Neural cell (in vitro differentiated cells): ENCODE measurements around the gene BABAM2. TPM values are rescaled to one million over a fixed set of nuclear protein-coding genes. Genes with fewer than 3 reads are reported as not detected.
"Not testable (repeated sequence)": the region's sequence is repeated elsewhere in the genome, so short reads cannot be mapped to it uniquely, and the experiment has no call there.

Experiments used
- H2AFZ ChIP-seq: fragments of 200-600, 300-800 bp; sonication (generic), shearing (Covaris generic); 2 replicates; pipeline ENCODE4 v1.6.0; 2014; ENCODE audit warnings: low read depth, mild to moderate bottlenecking, antibody characterized with exemption, low read length, moderate library complexity
- H3F3A ChIP-seq: fragments of 200-600 bp; shearing (Covaris generic); 2 replicates; pipeline ENCODE4 v1.6.1; 2016; ENCODE audit warnings: mild to moderate bottlenecking, moderate library complexity, mixed read lengths, antibody characterized with exemption, low read length; ENCODE audit not compliant: insufficient read depth, poor library complexity, severe bottlenecking
- H3K27ac ChIP-seq: fragments of 200-600, 300-800 bp; sonication (generic), shearing (Covaris generic); 2 replicates; pipeline ENCODE4 v1.5.1; 2014; ENCODE audit warnings: mild to moderate bottlenecking, low read length, moderate library complexity
- H3K27me3 ChIP-seq: fragments of 300-800, 200-600 bp; sonication (generic), shearing (Covaris generic); 2 replicates; pipeline ENCODE4 v1.6.0; 2014; ENCODE audit warnings: mild to moderate bottlenecking, low read depth, low read length, moderate library complexity; ENCODE audit not compliant: insufficient read depth
- H3K36me3 ChIP-seq: fragments of 300-800, 200-600 bp; sonication (generic), shearing (Covaris generic); 2 replicates; pipeline ENCODE4 v1.5.1; 2014; ENCODE audit warnings: mild to moderate bottlenecking, antibody characterized with exemption, low read length, moderate library complexity; ENCODE audit not compliant: insufficient read depth
- H3K4me2 ChIP-seq: fragments of 300-800, 200-600 bp; sonication (generic), shearing (Covaris generic); 2 replicates; pipeline ENCODE4 v1.6.0; 2014; ENCODE audit warnings: mild to moderate bottlenecking, low read length
- H3K4me3 ChIP-seq: fragments of 300-800, 200-600 bp; sonication (generic), shearing (Covaris generic); 2 replicates; pipeline ENCODE4 v1.5.1; 2014; ENCODE audit warnings: mild to moderate bottlenecking, low read length, moderate library complexity
- H3K79me2 ChIP-seq: fragments of 200-600 bp; shearing (Covaris generic); replicated peaks from 2 replicates; pipeline ENCODE4 v1.6.0; 2014; ENCODE audit warnings: mild to moderate bottlenecking, low read length, moderate library complexity; ENCODE audit not compliant: insufficient read depth
- H3K9ac ChIP-seq: fragments of 300-800, 200-600 bp; sonication (generic), shearing (Covaris generic); 2 replicates; pipeline ENCODE4 v1.6.1; 2016; ENCODE audit warnings: mild to moderate bottlenecking, low read length, mixed read lengths
- H3K9me2 ChIP-seq: fragments of 200-600 bp; shearing (Covaris generic); 2 replicates; pipeline ENCODE4 v1.6.1; 2016; ENCODE audit warnings: mild to moderate bottlenecking, low read length, mixed read lengths; ENCODE audit not compliant: insufficient read depth
- H3K9me3 ChIP-seq: fragments of 200-600, 300-800 bp; sonication (generic), shearing (Covaris generic); 2 replicates; pipeline ENCODE4 v1.6.1; 2016; ENCODE audit warnings: mild to moderate bottlenecking, mixed run types, low read length, moderate library complexity, mixed read lengths
- H4K20me1 ChIP-seq: fragments of 200-600 bp; shearing (Covaris generic); 2 replicates; pipeline ENCODE4 v1.6.1; 2016; ENCODE audit warnings: mild to moderate bottlenecking, mixed run types; ENCODE audit not compliant: insufficient read depth
- EP300 ChIP-seq: fragments of 450-650 bp; conservative IDR thresholded peaks from 2 replicates; pipeline ENCODE4 v1.6.1; 2014; ENCODE audit warnings: antibody characterized with exemption, mild to moderate bottlenecking, moderate library complexity; ENCODE audit not compliant: poor library complexity, severe bottlenecking
- EZH2 ChIP-seq: fragments of 200-600, 300-800 bp; shearing (Covaris generic), sonication (generic); IDR thresholded peaks from 2 replicates; pipeline ENCODE4 v1.6.1; 2014; ENCODE audit warnings: antibody characterized with exemption, low read length, borderline replicate concordance, mild to moderate bottlenecking; ENCODE audit not compliant: insufficient read depth, poor library complexity, severe bottlenecking
- MXI1 ChIP-seq: fragments of 450-650 bp; conservative IDR thresholded peaks from 2 replicates; pipeline ENCODE4 v1.6.1; 2014; ENCODE audit warnings: antibody characterized with exemption, mild to moderate bottlenecking; ENCODE audit not compliant: poor library complexity, severe bottlenecking
- POLR2AphosphoS5 ChIP-seq: IDR thresholded peaks from 2 replicates; pipeline ENCODE4 v1.6.1; 2012
- RAD21 ChIP-seq: fragments of 450-650 bp; conservative IDR thresholded peaks from 2 replicates; pipeline ENCODE4 v1.6.1; 2014; ENCODE audit warnings: antibody characterized with exemption, mild to moderate bottlenecking, moderate library complexity
- SMC3 ChIP-seq: fragments of 450-650 bp; conservative IDR thresholded peaks from 2 replicates; pipeline ENCODE4 v1.6.1; 2014; ENCODE audit warnings: antibody characterized with exemption, mild to moderate bottlenecking, moderate library complexity; ENCODE audit not compliant: poor library complexity
- TAF1 ChIP-seq: IDR thresholded peaks from 2 replicates; pipeline ENCODE4 v1.6.1; 2012; ENCODE audit warnings: low read depth
- polyA plus RNA-seq: library from polyadenylated mRNA; depleted of rRNA; stranded (reverse); fragments of >200 nt; gene quantifications from 2 replicates; pipeline ENCODE4 v1.2.3, GENCODE V29; 2014
- TF ChIP-seq, protein P1 (sequence below): fragments of 450-650 bp; IDR thresholded peaks from 2 replicates; pipeline ENCODE4 v1.5.1; 2014; ENCODE audit warnings: antibody characterized with exemption, mild to moderate bottlenecking, moderate library complexity; ENCODE audit not compliant: poor library complexity, severe bottlenecking
- TF ChIP-seq, protein P2 (sequence below): IDR thresholded peaks from 2 replicates; pipeline ENCODE4 v1.6.1; 2012; ENCODE audit warnings: borderline replicate concordance

Gene BABAM2
- polyA plus RNA-seq, 1 donor from 2014 or later = 15.3 TPM

DNA sequence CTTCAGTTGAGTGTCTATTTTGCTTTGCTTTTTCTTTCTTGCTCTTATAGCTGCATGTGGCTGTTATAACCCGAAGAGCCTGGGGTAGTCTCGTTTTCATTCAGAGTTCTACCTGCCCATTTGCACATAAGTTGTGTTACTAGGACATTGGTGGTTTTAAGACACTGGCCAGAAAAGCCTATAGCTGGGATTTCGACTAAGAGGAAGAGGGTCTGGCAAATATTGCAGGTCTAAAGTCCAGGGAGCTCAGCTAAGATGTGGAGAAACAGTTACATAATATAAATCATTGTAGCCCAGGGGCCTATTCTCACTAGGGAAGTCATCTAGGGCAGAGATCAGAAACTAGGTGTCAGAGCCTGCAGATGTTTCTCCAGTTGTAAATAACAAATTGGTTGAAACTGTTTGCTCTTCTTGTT lies 120.8 kb downstream of the BABAM2 start:
- Histone ChIP-seq H3K4me2 (no peak overlapping the region), H2AFZ (no peak overlapping the region), H3K27ac (no peak overlapping the region), H3K9ac (no peak overlapping the region), H3K79me2 (no peaks in the 10 kb centered on the region), H3K9me3 (no peaks in the 10 kb centered on the region), H4K20me1 (no peaks in the 10 kb centered on the region), H3K9me2 (no peaks in the 10 kb centered on the region), H3K36me3 (no peaks in the 10 kb centered on the region), H3K4me3 (no peak overlapping the region), H3K27me3 (no peaks in the 10 kb centered on the region), H3F3A (no peaks in the 10 kb centered on the region)
- TF ChIP-seq, protein P1, sequence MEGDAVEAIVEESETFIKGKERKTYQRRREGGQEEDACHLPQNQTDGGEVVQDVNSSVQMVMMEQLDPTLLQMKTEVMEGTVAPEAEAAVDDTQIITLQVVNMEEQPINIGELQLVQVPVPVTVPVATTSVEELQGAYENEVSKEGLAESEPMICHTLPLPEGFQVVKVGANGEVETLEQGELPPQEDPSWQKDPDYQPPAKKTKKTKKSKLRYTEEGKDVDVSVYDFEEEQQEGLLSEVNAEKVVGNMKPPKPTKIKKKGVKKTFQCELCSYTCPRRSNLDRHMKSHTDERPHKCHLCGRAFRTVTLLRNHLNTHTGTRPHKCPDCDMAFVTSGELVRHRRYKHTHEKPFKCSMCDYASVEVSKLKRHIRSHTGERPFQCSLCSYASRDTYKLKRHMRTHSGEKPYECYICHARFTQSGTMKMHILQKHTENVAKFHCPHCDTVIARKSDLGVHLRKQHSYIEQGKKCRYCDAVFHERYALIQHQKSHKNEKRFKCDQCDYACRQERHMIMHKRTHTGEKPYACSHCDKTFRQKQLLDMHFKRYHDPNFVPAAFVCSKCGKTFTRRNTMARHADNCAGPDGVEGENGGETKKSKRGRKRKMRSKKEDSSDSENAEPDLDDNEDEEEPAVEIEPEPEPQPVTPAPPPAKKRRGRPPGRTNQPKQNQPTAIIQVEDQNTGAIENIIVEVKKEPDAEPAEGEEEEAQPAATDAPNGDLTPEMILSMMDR = no peak
- TF ChIP-seq TAF1 (no peak), EP300 (no peak), POLR2AphosphoS5 (no peak), RAD21 (no peak), EZH2 (no peak), MXI1 (no peak), SMC3 (no peak)
- TF ChIP-seq, protein P2, sequence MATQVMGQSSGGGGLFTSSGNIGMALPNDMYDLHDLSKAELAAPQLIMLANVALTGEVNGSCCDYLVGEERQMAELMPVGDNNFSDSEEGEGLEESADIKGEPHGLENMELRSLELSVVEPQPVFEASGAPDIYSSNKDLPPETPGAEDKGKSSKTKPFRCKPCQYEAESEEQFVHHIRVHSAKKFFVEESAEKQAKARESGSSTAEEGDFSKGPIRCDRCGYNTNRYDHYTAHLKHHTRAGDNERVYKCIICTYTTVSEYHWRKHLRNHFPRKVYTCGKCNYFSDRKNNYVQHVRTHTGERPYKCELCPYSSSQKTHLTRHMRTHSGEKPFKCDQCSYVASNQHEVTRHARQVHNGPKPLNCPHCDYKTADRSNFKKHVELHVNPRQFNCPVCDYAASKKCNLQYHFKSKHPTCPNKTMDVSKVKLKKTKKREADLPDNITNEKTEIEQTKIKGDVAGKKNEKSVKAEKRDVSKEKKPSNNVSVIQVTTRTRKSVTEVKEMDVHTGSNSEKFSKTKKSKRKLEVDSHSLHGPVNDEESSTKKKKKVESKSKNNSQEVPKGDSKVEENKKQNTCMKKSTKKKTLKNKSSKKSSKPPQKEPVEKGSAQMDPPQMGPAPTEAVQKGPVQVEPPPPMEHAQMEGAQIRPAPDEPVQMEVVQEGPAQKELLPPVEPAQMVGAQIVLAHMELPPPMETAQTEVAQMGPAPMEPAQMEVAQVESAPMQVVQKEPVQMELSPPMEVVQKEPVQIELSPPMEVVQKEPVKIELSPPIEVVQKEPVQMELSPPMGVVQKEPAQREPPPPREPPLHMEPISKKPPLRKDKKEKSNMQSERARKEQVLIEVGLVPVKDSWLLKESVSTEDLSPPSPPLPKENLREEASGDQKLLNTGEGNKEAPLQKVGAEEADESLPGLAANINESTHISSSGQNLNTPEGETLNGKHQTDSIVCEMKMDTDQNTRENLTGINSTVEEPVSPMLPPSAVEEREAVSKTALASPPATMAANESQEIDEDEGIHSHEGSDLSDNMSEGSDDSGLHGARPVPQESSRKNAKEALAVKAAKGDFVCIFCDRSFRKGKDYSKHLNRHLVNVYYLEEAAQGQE = no peak

DNA sequence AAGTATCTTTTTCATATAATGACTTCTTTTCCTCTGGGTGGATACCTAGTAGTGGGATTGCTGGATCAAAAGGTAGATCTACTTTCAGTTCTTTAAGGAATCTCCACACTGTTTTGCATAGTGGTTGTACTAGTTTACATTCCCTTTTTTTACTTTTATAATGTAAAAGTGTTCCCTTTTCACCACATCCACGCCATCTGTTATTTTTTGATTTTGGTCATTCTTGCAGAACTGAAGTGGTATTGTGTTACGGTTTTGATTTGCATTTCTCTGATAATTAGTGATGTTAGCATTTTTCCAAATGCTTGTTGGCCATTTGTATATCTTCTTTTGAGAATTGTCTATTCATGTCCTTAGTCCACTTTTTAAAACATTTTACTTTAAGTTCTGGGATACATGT lies 127.9 kb downstream of the BABAM2 start:
- not testable (repeated sequence) for H4K20me1 ChIP-seq, H3K79me2 ChIP-seq, H3K4me3 ChIP-seq

DNA sequence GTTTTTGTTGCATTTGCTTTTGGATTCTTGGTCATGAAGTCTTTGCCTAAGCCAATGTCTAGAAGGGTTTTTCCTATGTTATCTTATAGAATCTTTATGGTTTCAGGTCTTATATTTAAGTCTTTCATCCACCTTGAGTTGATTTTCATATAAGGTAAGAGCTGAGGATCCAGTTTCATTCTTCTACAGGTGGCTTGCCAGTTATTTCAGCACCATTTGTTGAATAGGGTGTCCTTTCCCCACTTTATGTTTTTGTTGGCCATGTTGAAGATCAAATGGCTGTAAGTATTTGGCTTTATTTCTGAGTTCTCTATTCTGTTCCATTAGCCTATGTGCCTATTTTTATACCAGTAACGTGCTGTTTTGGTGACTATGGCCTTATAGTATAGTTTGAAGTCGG lies 129.0 kb downstream of the BABAM2 start:
- not testable (repeated sequence) for H4K20me1 ChIP-seq, H3K9me2 ChIP-seq, H3F3A ChIP-seq, H3K79me2 ChIP-seq, H3K9me3 ChIP-seq, H3K4me2 ChIP-seq, H3K9ac ChIP-seq, H3K27me3 ChIP-seq, H3K27ac ChIP-seq, H3K4me3 ChIP-seq, H2AFZ ChIP-seq, H3K36me3 ChIP-seq

More for the DNA sequence above, 127.9 kb downstream of the BABAM2 start:
- H3K36me3 ChIP-seq, H3K9ac ChIP-seq, H3K9me2 ChIP-seq, H2AFZ ChIP-seq, H3F3A ChIP-seq, H3K9me3 ChIP-seq, H3K4me2 ChIP-seq, H3K27ac ChIP-seq, H3K27me3 ChIP-seq: not testable (repeated sequence)
